ENCODE data around the gene OR10H1. TPM values are rescaled to one million over a fixed set of nuclear protein-coding genes. Genes with fewer than 3 reads are reported as not detected.
"Not testable (repeated sequence)": the region's sequence is repeated elsewhere in the genome, so short reads cannot be mapped to it uniquely, and the experiment has no call there.

Gene OR10H1
- total and polyA plus RNA-seq, 10 donors = not detected

DNA sequence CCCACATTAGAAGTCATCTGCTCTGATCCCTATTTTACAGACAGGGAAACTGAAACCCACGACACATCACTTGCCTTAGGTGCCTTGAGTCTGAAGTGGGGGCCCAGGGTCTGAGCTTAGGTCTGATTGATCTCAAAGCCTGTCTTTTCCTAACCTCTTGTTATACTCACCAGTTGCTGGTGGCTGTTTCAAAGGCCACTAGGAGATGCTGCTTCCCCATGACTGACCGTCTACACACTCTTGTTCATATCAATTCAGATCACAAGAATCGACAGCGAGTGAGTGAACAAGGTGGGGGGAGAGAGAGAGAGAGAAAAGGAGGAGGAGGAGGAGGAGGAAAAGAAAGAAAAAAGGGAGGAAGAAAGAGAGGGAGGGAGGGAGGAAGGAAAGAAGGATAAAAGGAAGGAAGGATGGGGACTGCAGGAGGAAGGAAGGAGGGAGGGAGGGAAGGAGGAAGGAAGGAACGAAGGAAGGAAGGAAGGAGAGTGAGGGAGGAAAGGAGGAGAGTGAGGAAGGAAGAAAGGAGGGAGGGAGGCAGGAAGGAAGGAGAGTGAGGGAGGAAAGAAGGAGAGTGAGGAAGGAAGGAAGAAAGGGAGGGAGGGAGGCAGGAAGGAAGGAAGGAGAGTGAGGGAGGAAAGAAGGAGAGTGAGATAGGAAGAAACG is 3.3 kb downstream of the OR10H1 start:
- Histone ChIP-seq H3K27ac (no peak overlapping the region), H3K27me3 (replicated peaks in 1 of 7) (peaks cover 0 to 70% (median 0%) of the 10 kb centered on the region in 7 donors), H3K36me3 (no peaks in the 10 kb centered on the region), H3K4me3 (no peak overlapping the region), H3K9me3 (no peaks in the 10 kb centered on the region), H3K4me1 (no peaks in the 10 kb centered on the region)
- intact Hi-C loops (cut with DNase I; ENCODE audit: low total_unique reads) = no loop called here
- no peak for DNase-seq
- TF ChIP-seq, protein P1, sequence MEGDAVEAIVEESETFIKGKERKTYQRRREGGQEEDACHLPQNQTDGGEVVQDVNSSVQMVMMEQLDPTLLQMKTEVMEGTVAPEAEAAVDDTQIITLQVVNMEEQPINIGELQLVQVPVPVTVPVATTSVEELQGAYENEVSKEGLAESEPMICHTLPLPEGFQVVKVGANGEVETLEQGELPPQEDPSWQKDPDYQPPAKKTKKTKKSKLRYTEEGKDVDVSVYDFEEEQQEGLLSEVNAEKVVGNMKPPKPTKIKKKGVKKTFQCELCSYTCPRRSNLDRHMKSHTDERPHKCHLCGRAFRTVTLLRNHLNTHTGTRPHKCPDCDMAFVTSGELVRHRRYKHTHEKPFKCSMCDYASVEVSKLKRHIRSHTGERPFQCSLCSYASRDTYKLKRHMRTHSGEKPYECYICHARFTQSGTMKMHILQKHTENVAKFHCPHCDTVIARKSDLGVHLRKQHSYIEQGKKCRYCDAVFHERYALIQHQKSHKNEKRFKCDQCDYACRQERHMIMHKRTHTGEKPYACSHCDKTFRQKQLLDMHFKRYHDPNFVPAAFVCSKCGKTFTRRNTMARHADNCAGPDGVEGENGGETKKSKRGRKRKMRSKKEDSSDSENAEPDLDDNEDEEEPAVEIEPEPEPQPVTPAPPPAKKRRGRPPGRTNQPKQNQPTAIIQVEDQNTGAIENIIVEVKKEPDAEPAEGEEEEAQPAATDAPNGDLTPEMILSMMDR (IDR thresholded peaks at IDR 0.05 in 8 of 11, conservative IDR thresholded peaks at IDR 0.05 in 3 of 11) = peak in 2 of 11 experiments; percentile 19 to 42
- TF ChIP-seq POLR2AphosphoS5 (IDR thresholded peaks at IDR 0.05) = no peak
- WGBS, 5 donors = 16 to 69% (median 20%) methylated on average over 6 of the region's 6 CpGs

- TF ChIP-seq POLR2A (IDR thresholded peaks at IDR 0.05) = no peak
- WGBS, 5 donors = 77 to 86% (median 84%) methylated on average over 4 of the region's 4 CpGs
- peaks cover 0 to 75% (median 0%) of the 10 kb centered on the region in 7 donors for H3K27me3 ChIP-seq (replicated peaks in 1 of 7)
Observed at GRCh38 chr19:15811476-15811875, 4.0 kb downstream of the OR10H1 start.

DNA sequence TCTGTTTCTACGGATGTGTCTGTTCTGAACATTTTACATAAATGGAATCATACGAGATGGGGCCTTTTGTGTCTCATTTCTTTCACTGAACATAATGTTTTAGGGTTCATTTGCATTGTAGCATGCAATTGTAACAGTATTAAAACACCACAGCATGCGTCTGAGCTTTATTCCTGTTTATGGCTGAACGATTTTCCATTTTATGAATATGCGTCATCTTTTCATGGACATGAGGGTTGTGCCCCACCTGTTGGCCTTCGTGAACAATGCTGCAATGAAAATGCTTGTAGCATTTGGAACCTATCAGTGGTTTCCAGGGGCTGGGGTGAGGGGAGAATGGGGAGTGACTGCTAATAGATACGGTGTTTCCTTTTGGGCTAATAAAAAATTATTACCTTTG is 5.1 kb downstream of the OR10H1 start:
- no peak for DNase-seq
- intact Hi-C loops (cut with DNase I; ENCODE audit: low total_unique reads) = no loop called here
- TF ChIP-seq POLR2A (IDR thresholded peaks at IDR 0.05) (no peak), POLR2AphosphoS5 (IDR thresholded peaks at IDR 0.05) (no peak)
- TF ChIP-seq, protein P1 (IDR thresholded peaks at IDR 0.05 in 8 of 11, conservative IDR thresholded peaks at IDR 0.05 in 3 of 11) = no peak

More at GRCh38 chr19:15811476-15811875, 4.0 kb downstream of the OR10H1 start:
- no peaks in the 10 kb centered on the region for H3K36me3 ChIP-seq
- no peak for DNase-seq
- no peaks in the 10 kb centered on the region for H3K9me3 ChIP-seq
- H3K27ac ChIP-seq = no peak overlapping the region
- H3K4me3 ChIP-seq = no peak overlapping the region
- intact Hi-C loops (cut with DNase I; ENCODE audit: low total_unique reads) = no loop called here
- H3K4me1 ChIP-seq = no peaks in the 10 kb centered on the region

DNA sequence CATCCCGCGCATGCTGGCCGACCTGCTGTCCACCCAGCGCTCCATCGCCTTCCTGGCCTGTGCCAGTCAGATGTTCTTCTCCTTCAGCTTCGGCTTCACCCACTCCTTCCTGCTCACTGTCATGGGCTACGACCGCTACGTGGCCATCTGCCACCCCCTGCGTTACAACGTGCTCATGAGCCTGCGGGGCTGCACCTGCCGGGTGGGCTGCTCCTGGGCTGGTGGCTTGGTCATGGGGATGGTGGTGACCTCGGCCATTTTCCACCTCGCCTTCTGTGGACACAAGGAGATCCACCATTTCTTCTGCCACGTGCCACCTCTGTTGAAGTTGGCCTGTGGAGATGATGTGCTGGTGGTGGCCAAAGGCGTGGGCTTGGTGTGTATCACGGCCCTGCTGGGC is 21.2 kb downstream of the OR10H1 start:
- H3K4me1 ChIP-seq; DNase-seq; H3K9me3 ChIP-seq; H3K36me3 ChIP-seq; H3K4me3 ChIP-seq; intact Hi-C loops (cut with DNase I; ENCODE audit: low total_unique reads); H3K27ac ChIP-seq: not testable (repeated sequence)
- H3K27me3 ChIP-seq (replicated peaks in 1 of 7) = peaks cover 0 to 30% (median 0%) of the 10 kb centered on the region in 7 donors
- 90 to 95% (median 92%) methylated on average over 15 to 18 of the region's 18 CpGs for WGBS, 5 donors

More for the DNA sequence above, 5.1 kb downstream of the OR10H1 start:
- WGBS, 5 donors = 50 to 68% (median 62%) methylated on average over 7 of the region's 7 CpGs
- H3K4me1 ChIP-seq = no peaks in the 10 kb centered on the region
- no peaks in the 10 kb centered on the region for H3K36me3 ChIP-seq
- H3K27me3 ChIP-seq (replicated peaks in 1 of 7) = peaks cover 0 to 75% (median 0%) of the 10 kb centered on the region in 7 donors
- H3K27ac ChIP-seq = no peak overlapping the region
- H3K4me3 ChIP-seq = no peak overlapping the region
- H3K9me3 ChIP-seq = no peaks in the 10 kb centered on the region

- Histone ChIP-seq H3K4me1 (no peaks in the 10 kb centered on the region), H3K27me3 (replicated peaks in 1 of 7) (peaks cover 0 to 43% (median 0%) of the 10 kb centered on the region in 7 donors), H3K36me3 (no peaks in the 10 kb centered on the region), H3K9me3 (no peaks in the 10 kb centered on the region), H3K4me3 (no peak overlapping the region), H3K27ac (no peak overlapping the region)
- TF ChIP-seq POLR2AphosphoS5 (IDR thresholded peaks at IDR 0.05) (no peak), POLR2A (IDR thresholded peaks at IDR 0.05) (no peak)
- TF ChIP-seq, protein P1 (IDR thresholded peaks at IDR 0.05 in 8 of 11, conservative IDR thresholded peaks at IDR 0.05 in 3 of 11) = no peak
- intact Hi-C loops (cut with DNase I; ENCODE audit: low total_unique reads) = no loop called here
- no peak for DNase-seq
- WGBS, 5 donors = 53 to 72% (median 67%) methylated on average over 6 of the region's 6 CpGs
Observed at GRCh38 chr19:15790096-15790495, 25.4 kb downstream of the OR10H1 start.

Measured in spleen (tissue), 11 donors.